Thyroid gland (tissue), 4 donors: ENCODE data around the gene DHX34. TPM values are rescaled to one million over a fixed set of nuclear protein-coding genes. Genes with fewer than 3 reads are reported as not detected.

ENCODE experiments used
- DNase-seq, 2 donors: peaks; one replicate each; pipeline ENCODE4 v3.0.0-alpha.2; 2019
- H3K27ac ChIP-seq, 3 donors: fragments of 200-600 bp; sonication (generic); 1 replicate in 2 of 3; 2 replicates in 1 of 3; pipeline ENCODE4 v1.5.1; 2016 to 2019; ENCODE audit warnings: mild to moderate bottlenecking in 1 of 3, moderate library complexity in 1 of 3
- H3K27me3 ChIP-seq: fragments of 200-600 bp; sonication (generic); one replicate; pipeline ENCODE4 v1.5.1; 2019
- H3K36me3 ChIP-seq, 2 donors: fragments of 200-600 bp; sonication (generic); one replicate each; pipeline ENCODE4 v1.5.1; 2016 to 2019
- H3K4me1 ChIP-seq, 2 donors: fragments of 200-600 bp; sonication (generic); one replicate each; pipeline ENCODE4 v1.5.1; 2017 to 2019
- H3K4me3 ChIP-seq, 3 donors: fragments of 200-600 bp; sonication (generic); replicated peaks in 1 of 3; 1 replicate in 2 of 3; 2 replicates in 1 of 3; pipeline ENCODE4 v1.5.1; 2016; ENCODE audit warnings: mild to moderate bottlenecking in 1 of 3
- H3K9me3 ChIP-seq: fragments of 200-600 bp; sonication (generic); one replicate; pipeline ENCODE4 v1.5.1; 2017
- POLR2A ChIP-seq, 2 donors: fragments of 450-650 bp; IDR thresholded peaks; one replicate each; pipeline ENCODE4 v1.6.1; 2017; ENCODE audit warnings: antibody characterized with exemption in 2 of 2, mild to moderate bottlenecking in 2 of 2, moderate library complexity in 1 of 2
- WGBS, 2 donors: methylation state at CpG; one replicate each; pipeline ENCODE4 v1.1.5; 2017; 5-methylcytosine and 5-hydroxymethylcytosine counted together
- intact Hi-C: fragments of 100-400 bp; cut with DNase I; formaldehyde crosslinking; loops from one replicate; pipeline ENCODE4 v1.15.1; 2023
- total RNA-seq, 4 donors: library from RNA; depleted of rRNA; stranded (reverse); fragments of >200 nt; gene quantifications; one replicate each; pipeline ENCODE4 v1.2.3, GENCODE V29; 2016
- TF ChIP-seq, protein P1 (sequence below), 6 experiments: fragments of 200-600 bp in 3 of 6; fragments of 450-650 bp in 3 of 6; sonication (generic) in 3 of 6; IDR thresholded peaks; one replicate each; pipeline ENCODE4 v1.5.1; 2016 to 2019; ENCODE audit warnings: antibody characterized with exemption in 6 of 6, mild to moderate bottlenecking in 2 of 6, inconsistent platforms in 1 of 6, moderate library complexity in 1 of 6

The DHX34 gene
- total RNA-seq, 4 donors from 2014 or later = 15.2 to 20.1 (median 17.3) TPM

- intact Hi-C loops = no loop called here
- H3K27ac ChIP-seq = peak overlapping the region in 1 of 3 donors; percentile 10
- H3K9me3 ChIP-seq = no peaks in the 10 kb centered on the region
- WGBS, 2 donors = 18 to 20% methylated on average over 5 of the region's 5 CpGs
- no peak for TF ChIP-seq POLR2A (IDR thresholded peaks at IDR 0.05)
- TF ChIP-seq, protein P1, sequence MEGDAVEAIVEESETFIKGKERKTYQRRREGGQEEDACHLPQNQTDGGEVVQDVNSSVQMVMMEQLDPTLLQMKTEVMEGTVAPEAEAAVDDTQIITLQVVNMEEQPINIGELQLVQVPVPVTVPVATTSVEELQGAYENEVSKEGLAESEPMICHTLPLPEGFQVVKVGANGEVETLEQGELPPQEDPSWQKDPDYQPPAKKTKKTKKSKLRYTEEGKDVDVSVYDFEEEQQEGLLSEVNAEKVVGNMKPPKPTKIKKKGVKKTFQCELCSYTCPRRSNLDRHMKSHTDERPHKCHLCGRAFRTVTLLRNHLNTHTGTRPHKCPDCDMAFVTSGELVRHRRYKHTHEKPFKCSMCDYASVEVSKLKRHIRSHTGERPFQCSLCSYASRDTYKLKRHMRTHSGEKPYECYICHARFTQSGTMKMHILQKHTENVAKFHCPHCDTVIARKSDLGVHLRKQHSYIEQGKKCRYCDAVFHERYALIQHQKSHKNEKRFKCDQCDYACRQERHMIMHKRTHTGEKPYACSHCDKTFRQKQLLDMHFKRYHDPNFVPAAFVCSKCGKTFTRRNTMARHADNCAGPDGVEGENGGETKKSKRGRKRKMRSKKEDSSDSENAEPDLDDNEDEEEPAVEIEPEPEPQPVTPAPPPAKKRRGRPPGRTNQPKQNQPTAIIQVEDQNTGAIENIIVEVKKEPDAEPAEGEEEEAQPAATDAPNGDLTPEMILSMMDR (IDR thresholded peaks at IDR 0.05) = no peak
- no peaks in the 10 kb centered on the region for H3K36me3 ChIP-seq
- H3K4me1 ChIP-seq = peaks cover 0 to 6% of the 10 kb centered on the region in 2 donors
- H3K4me3 ChIP-seq = no peak overlapping the region
- peak in 1 of 2 donors; percentile 11 for DNase-seq
- H3K27me3 ChIP-seq = no peaks in the 10 kb centered on the region
These were observed 38.3 kb upstream of the DHX34 start for GRCh38 chr19:47310819-47311218.

DNA sequence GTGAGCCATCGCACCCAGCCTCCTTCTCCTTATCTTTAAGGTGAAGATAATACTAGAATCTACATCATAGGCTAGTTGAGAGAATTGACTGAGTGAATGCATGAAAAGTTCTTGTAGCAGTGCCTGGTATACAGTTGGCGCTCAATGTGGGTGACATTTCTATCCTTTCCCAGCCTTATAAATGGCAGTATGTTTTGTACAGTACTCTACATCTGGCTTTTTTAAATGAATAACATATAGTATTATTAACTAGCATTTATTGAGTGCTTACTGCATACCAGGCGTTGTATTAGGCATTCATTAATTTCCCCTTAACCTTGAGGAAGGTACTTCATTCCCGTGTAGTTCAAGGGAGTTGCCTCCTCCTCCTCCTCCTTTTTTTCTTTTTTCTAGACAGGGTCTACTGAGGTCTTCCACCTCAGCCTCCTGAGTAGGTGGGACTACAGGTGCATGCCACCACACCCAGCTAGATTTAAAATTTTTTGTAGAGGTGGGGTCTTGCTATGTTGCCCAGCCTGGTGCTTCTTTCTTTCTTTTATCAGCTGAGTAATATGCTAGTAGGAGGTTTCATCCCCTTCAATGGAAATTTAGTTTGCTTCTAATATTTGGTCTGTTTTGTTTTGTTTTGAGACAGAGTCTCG lies 36.6 kb upstream of the DHX34 start:
- H3K9me3 ChIP-seq = no peaks in the 10 kb centered on the region
- no peak for DNase-seq
- peaks cover 0 to 6% of the 10 kb centered on the region in 2 donors for H3K4me1 ChIP-seq
- no peak for TF ChIP-seq POLR2A (IDR thresholded peaks at IDR 0.05)
- TF ChIP-seq, protein P1 (IDR thresholded peaks at IDR 0.05) = no peak
- WGBS, 2 donors = 91 to 94% methylated on average over 5 of the region's 5 CpGs
- H3K36me3 ChIP-seq = no peaks in the 10 kb centered on the region
- no peak overlapping the region for H3K4me3 ChIP-seq
- H3K27me3 ChIP-seq = no peaks in the 10 kb centered on the region
- H3K27ac ChIP-seq = no peak overlapping the region
- intact Hi-C loops = no loop called here

- peaks cover 0 to 3% of the 10 kb centered on the region in 2 donors for H3K4me1 ChIP-seq
- no peaks in the 10 kb centered on the region for H3K36me3 ChIP-seq
- DNase-seq = no peak
- TF ChIP-seq POLR2A (IDR thresholded peaks at IDR 0.05) = no peak
- TF ChIP-seq, protein P1 (IDR thresholded peaks at IDR 0.05) = no peak
- intact Hi-C loops = no loop called here
- no peaks in the 10 kb centered on the region for H3K27me3 ChIP-seq
- 71 to 72% methylated on average over 10 of the region's 10 CpGs for WGBS, 2 donors
- no peak overlapping the region for H3K4me3 ChIP-seq
- no peak overlapping the region for H3K27ac ChIP-seq
- no peaks in the 10 kb centered on the region for H3K9me3 ChIP-seq
These were observed 35.3 kb upstream of the DHX34 start for GRCh38 chr19:47313754-47314295.

DNA sequence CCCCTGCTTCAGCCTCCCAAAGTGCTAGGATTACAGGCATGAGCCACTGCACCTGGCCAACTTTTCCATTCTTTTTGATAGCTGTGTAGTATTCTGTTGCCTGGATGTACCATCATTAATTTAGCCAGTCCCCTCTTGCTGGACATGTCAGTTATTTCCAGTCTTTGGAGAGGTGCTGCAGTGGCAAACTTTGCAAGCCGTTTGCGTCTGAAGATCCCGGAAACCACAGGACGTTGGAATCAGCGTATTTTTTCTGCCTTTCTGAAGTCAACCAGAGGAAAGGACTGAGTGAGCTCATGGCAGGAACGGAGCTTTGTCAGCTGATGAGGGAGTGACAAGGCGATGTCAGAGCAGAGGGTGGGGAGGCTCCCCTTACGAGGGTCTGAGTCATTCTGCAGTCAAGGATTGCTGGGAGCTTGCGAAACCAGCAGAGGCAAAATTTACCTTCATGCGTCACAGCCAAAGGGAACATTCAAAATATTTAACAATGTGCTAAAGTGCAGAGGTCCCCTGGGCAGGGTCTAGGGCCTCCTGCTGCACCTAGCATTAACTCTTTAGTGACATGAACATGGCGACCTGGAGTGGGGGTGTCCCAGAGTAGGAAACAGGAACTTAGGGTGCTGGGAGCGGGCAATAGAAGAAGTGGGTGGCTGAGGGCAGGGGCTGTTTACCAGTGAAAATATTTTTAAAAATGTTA lies 33.8 kb upstream of the DHX34 start:
- Histone ChIP-seq H3K27me3 (no peaks in the 10 kb centered on the region), H3K36me3 (no peaks in the 10 kb centered on the region), H3K9me3 (no peaks in the 10 kb centered on the region), H3K4me1 (no peaks in the 10 kb centered on the region), H3K4me3 (no peak overlapping the region), H3K27ac (no peak overlapping the region)
- peak in 1 of 2 donors; percentile 13 for DNase-seq
- TF ChIP-seq, protein P1 (IDR thresholded peaks at IDR 0.05) = no peak
- TF ChIP-seq POLR2A (IDR thresholded peaks at IDR 0.05) = no peak
- intact Hi-C loops = no loop called here
- 46 to 48% methylated on average over 12 of the region's 12 CpGs for WGBS, 2 donors

DNA sequence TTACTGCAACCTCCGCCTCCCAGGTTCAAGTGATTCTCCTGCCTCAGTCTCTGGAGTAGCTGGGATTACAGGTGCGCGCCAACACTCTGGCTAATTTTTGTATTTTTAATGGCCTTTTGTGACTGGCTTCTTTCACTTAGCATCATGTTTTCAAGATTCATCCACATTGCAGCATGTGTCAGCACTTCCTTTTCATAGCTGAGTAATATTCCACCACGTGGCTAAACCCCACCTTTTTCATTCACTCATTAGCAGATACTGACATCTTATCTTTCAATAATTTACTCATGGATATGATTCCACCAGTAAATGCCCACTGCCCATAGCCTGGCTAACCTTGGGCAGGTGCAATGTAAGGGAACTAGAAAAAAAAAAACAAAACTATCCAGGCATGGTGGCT lies 32.6 kb upstream of the DHX34 start:
- Histone ChIP-seq H3K4me3 (no peak overlapping the region), H3K27ac (no peak overlapping the region), H3K36me3 (no peaks in the 10 kb centered on the region), H3K4me1 (no peaks in the 10 kb centered on the region), H3K27me3 (no peaks in the 10 kb centered on the region), H3K9me3 (no peaks in the 10 kb centered on the region)
- 90% methylated on average over 4 of the region's 4 CpGs for WGBS, 2 donors
- no peak for DNase-seq
- intact Hi-C loops = no loop called here
- TF ChIP-seq, protein P1 (IDR thresholded peaks at IDR 0.05) = no peak
- TF ChIP-seq POLR2A (IDR thresholded peaks at IDR 0.05) = no peak
